Kidney glomerular epithelial cell (primary cell): ENCODE measurements around the gene CDH26.

ENCODE experiments used
- DNase-seq: peaks from one replicate; lab custom pipeline; 2025; lab: John Stamatoyannopoulos, UW

CDH26 gene

DNA sequence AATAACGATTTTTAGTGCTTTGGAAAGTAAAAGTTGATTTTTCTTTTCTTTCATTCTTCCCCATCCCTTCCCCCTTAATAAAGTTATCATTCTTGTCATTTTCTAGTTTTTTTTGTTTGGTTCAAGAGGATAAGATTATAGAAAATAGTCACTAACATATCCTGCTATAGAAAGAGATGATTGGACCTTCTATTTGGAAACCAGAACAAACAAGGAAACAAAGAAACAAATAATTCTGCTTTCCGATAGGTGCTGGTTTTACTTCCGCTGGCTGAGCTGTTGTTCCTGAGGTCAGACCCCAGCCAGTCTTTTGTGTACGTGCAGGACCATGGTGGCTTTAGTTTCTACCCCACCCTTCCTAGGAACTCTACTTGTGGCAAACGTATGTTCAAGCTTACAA lies at the start of gene CDH26:
TSS of gene CDH26 (plus strand) at position 301 of the 400 bp plus-strand sequence. CDS start 304 bp downstream, outside the sequence.
- DNase-seq: no peak

DNA sequence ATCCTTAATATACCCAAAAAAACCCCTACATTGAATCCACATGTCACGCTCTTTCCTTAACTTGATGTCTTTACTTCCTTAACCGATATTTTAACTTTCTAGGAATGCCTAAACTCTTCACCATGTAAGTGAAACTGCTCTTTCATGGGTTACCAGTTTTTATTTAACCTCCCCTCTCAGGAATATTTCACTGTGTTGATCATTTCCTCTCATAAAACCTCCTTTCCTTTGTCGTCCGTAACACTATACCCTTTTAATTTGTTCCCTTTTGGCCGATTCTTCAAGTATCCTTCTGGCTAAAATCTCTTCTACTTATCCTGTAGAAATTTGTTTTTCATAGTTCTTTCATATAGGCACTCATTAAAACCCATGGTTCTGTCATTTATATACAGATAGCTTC lies 49.4 kb upstream of the CDH26 start:
- DNase-seq: no peak

DNA sequence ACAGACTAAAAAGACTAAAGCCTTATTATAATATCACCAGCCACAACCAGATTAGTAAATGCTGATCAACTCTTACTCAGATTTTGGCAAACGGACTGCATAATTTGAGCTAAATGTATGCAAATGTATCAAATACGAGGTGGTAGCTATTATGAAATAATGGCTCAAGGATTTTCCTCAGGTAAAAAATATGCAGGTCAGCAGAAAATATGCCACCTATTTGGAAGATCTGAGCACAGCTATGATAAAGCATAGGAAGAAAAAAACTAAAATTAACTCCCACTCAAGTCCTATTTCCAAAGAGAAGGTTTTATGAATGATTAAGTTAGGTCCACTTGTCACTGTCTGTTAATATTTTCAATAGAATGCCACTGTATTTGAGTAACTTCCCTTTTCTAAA lies 47.2 kb upstream of the CDH26 start:
- no peak for DNase-seq

DNA sequence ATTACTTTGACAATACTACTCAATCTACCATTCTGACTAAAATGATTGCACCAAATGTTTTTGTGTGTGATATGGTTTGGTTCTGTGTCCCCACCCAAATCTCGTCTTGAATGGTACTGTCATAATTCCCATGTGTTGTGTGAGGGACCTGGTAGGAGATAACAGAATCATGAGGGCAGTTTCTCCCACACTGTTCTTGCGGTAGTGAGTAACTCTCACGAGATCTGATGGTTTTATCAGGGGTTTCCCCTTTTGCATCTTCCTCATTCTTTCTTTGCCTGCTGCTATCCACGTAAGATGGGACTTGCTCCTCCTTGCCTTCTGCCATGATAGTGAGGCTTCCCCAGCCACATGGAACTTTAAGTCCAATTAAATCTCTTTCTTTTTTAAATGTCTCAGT lies 45.6 kb upstream of the CDH26 start:
- DNase-seq: no peak

DNA sequence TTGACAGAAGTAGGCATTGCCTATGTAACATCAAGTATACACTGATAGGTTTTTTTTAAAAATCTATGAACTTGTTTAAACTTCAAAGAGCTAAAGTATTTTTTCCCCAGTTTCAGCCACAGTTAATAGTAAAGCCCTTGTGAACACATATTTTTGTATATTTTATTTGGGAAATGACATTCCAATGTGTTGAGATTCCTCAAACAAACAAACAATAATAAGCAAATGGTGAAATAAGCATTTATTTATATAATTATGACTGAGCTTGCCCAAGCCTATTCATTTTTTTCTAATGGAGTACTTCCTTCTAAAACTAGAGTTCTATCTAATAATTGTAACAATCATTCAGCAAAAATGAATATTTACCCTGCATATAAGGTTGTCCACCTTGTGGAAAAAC lies 37.3 kb upstream of the CDH26 start:
- DNase-seq: no peak

DNA sequence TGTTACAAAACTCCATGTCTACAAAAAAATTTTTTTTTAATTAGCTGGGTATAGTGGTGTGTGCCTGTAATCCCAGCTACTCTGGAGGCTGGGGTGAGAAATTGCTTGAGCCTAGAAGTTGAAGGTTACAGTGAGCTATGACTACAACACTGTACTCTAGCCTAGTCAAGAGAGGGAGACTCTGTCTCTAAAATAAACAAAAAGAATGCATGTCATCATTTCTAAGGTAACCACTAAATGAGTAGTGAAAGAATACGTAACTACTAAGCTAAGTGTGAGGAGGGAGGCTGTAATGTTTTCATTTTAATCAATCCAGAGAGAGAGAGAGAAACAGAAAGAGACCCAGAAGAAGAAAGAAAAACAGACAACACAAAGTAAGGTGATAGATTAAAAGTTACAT lies 34.7 kb upstream of the CDH26 start:
- no peak for DNase-seq

DNA sequence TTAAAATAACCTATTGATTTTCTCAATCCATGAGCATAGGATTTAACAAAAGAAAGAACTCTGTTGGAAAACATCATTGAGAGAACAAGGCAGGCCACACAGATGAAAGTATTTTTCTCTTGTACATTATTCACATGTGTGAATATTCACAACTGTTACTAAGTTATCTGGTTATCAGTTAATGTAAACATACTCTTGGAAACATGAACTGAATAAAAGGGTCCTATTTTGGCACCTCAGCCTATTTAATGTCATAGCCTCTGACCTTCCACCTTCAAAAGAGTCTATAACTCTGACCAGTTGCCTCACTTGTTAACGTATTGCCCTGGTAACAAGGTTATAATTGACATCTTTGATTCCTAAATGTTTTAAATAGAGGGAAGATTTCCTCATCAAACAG lies 32.9 kb upstream of the CDH26 start:
- no peak for DNase-seq

DNA sequence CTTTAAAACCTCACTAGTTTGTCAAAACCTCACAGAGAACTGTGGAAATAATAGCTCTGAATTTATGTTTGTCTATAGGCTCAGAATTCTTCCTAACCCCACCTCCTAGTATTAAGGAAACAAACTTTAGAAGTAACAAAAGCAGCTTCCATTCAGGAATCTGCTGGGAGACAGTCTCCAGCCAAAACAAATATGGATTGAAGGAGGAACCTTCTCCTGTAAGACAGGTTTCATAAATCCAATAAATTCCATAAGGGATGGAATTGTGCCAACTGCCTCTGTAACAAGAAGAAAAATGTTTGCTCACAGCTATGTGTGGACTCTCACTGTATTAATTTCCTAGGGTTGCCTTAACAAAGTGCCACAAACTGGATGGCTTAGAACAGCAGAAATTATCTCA lies 32.3 kb upstream of the CDH26 start:
- no peak for DNase-seq

DNA sequence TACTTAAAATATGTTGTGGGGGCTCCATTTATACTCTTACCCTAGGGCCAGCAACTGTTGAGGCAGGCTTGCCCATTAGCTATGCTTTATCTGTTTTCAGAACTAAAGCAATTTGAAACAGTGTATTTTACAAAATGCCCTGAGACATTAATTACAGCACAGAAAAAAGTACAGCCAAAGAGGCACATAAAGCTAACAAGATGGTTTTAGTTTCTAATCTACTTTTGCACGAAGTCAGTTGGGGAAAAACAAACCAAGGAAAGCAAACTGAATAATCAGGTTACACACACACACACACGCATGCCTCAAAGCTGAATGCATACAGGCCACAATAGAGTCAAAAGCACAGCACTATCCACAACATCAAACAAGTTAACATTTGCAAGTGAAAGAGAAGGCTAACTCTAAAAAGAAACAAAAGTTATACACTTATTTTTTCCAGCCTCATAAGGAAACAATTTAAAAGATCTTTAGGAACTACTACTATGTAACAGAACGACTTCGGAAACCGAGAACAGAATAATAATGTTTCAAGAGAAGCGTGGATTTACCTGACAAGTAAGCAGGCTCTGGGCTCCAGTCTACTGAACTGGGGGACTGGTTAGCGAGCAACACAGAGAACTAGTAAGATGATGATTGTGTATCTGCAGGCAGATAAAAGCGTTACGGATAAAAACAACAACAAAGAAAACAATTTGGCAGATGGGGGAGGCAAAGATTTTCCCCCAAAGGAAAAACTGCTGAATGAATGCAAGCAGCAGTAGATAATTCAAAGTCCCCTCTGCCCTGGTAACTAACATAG lies 26.5 kb upstream of the CDH26 start:
- DNase-seq: no peak

DNA sequence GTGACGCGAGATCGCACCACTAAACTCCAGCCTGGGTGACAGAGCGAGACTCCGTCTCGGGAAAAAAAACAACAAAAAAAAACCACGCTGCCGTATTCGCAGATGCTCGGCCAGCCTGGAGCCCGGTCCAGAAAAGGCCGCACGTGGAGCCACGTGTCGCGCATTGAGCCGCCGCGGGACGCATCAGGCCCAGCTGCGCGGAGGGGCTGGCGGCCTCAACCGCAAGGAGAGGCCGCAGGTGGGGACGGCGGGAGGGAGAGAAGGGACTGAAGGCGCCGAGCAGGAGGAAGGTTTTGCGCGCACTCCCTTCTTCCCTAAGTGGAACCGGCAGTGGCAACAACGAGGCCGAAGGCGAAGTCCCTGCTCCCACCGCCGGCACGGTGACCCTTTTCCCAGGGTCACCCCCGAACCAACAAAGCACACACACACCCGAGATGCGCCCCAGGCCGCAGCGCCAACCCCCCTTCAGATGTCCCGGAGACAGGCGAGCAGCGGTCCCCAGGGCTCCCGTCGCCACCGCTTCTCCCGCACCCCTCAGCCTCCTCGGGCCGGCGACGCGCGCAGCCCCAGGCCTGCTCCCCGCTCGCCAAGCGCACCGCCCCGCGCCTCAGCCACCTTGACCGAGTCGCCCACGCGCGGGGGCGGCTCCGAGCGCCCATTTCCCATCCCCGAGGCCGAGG lies 25.5 kb upstream of the CDH26 start:
- no peak for DNase-seq

DNA sequence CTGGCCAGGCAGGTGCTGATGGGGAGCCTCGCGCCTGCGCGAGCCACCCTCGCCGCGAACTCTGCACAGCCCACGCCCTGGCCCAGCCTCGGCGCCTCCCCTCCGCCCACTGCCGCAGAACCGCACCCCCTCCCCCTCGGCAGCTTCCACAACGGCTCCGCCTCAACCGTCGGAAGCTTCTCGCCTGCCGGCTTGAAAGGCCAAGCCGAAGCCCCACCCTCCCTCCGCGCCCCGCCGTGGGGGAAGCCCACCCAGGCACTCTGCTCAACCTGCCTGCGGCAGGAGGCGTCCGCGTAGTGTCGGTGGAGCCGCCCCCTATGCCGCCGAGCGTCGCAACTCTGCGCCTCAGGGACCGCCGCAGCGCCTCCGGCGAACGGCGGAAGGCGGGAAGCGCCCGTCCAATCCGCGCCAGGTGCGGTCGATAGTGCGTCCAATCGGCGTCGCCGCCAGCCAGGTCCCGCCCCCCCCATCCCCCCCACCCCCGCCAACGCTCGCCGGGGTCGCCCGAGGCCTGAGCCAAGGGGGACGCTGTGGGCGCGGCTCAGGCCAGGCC lies 24.9 kb upstream of the CDH26 start, which contains the start of gene SYCP2:
TSS of gene SYCP2 (minus strand) at position 342 of the 553 bp plus-strand sequence. CDS start 11,224 bp downstream, outside the sequence.
- no peak for DNase-seq

DNA sequence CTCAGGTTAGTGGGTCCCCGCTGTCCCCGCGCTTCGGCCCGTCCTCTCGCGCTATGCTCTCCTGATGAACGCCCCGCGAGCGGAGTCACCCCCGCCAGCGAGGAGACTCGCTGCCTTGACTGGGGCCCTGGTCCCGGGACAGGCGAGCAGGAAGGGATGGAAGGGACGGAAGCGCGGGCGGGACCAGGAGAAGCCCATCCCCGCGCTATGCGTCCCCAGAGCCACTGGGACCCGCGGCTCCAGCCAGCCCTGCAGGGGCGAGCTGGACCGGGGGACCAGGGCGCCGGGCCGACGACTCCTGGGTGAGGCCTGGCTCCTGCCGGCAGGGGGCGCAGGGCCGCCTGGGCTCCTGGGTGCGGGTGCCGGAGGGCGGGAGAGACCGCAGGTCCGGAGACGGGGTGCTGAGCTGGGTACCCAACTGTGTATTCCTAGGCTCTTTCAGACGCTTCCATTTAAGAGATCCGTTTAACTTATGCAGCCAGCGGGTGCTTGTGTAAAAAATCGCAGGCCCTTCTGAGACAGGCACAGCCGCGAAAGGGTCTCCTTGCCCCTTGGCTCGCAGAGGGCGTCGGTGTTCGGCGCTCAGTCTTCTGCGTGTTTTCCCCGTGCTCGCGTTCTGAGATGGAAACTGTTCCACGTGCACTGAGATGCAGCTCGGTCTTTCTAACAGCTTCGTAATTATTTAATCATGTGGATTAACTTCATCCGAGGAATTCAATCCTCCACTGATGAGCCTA lies 24.2 kb upstream of the CDH26 start:
- DNase-seq: peak; percentile 76

DNA sequence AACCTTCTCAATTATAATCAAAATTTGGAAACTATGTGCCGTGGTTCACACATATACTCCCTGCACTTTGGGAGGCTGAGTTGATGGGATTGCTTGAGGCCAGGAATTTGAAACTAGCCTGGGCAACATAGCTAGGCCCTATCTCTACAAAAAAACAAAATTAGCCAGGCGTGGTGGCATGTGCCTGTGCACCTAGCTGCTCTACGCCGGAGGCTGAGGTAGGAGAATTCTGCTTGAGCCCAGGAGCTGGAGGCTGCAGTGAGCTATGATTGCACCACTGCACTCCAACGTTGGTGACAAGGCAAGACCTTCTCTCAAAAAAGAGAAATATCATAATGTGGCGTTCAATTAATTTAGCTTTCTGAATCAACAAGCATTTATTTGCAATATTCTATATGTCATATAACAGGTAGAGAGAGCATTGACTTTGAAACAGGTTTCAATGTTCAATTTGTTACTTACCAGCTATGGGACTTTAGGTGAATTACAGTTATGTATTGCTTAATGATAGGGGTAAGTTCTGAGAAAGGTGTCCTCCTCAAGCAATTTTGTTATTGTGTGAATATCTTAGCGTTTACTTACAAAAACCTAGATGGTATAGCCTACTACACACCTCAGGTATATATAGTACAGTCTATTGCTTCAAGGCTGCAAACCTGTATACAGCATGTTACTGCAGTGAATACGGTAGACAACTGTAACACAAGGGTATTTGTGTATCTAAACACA lies 22.6 kb upstream of the CDH26 start:
- no peak for DNase-seq

DNA sequence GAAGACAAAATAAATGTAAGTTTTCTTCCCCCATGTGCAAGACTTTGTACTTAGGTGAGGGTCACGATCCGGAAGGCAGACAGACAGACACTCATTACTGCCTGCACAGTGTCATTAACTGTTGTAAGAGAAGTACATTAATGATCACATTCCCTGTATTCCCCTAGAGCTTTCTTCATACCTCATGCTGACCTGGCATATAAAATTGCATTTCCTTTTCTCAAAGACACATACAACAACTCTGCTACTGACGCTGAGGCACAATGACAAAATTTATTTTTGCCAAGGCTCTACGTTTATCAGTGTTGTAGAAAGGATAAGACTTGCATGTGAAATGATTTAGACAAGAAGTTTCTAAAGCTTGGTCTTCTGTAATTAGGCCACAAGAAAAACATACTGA lies 21.8 kb upstream of the CDH26 start:
- no peak for DNase-seq

DNA sequence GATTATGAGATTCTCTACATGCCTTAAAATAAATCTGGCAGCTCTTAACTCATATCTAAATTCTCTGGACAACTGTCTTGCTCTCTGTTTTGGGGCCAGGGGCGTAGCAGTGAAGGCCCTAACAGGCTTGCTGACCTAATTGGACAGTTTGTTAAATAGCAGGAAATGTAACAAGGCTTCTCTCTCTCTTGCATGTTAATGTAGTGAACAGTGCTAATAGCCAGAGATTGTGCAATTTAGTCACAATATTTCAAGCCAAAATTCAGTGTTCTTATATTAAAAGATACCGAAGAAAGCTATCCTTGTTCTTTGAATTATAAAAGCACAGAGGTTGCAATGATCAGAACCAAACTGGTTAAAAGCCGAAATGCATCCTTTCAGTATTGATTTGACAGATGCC lies 21.1 kb upstream of the CDH26 start:
- no peak for DNase-seq

DNA sequence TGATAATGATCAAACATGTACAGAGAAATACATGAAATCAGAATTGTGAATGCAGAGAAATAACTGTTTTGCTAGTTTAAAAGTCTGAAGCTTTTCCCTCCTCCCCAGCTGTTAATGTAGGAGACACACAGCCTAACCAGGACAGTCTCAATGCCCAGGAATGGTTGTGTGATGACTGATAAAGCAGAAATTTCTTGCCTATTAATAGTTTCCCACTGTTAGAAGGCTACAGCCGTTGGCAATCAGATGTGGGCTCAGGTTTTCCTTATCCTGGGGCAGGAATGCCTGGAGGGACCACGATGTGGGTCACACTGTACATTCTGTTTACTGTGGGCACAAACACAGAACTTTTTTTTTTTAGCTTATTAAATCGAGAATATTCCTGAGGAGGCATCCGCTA lies 20.0 kb upstream of the CDH26 start:
- DNase-seq: peak; percentile 31

DNA sequence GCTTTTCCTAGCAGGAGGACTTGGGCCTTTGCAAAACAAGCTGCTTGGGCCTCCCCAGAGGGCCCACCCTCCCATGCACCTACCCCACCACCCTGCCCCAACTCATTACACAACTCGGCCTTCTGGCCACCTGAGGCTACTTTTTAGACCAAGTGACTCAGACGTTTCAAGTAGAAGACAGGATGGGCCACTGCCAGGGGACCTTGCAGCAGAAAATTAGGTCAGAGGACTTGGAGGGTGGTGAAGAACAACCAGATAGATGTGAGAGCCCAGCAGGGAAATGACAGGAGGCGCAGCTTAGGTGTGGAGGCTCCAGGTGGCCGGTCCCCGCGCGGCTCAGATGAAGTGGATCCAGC lies 19.5 kb upstream of the CDH26 start:
- no peak for DNase-seq

DNA sequence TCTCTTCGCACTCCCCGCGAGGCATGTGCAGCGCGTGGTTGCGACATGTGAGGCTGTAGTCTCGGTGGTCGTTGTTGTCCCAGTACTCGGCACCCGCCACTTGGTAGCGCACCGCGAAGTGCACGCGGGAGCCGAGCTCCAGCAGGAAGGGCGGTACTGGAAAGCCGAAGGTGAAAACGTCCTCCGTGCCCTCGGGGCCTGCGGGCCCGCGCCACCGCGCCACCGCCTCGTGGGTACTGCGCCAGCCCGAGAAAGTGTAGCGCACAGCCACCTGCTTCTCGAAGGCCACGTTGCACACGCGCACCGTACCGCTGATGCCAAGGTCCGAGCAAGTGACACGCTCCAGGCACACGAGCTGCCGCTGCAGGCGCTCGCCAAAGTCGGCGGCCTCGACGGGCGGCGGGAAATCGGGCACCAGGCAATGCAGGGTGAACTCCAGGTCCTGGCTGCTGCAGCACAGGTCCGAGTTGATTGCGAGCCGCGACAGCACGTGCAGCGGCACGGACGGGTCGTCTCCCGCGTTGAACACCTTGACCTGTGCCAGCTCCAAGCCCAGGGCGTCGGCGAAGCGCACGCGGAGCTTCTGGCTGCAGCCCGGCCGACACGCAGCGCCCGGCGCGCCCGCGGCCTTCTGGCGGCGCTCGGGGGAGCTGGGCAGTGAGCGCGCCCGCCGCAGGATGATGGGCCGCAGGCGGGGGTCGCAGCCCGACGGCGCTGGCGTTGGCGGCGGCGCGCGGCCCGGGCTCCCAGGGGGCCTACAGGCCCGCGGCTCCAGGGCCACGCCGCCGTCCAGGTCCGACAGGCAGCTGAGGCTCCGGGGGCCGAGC lies 19.0 kb upstream of the CDH26 start:
- DNase-seq: no peak

DNA sequence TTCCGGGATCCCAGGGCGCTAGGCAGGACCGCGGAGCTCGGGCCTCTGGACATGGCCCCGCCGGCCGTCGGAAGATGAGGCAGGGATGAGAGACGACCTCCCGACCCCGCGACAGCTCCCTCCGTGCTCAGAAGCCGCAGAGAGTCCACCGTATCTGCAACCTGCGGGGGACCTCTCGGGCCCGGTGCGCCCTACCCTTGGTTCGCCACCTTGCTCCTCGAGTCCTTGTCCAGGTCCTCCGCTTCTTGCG lies 18.4 kb upstream of the CDH26 start:
- no peak for DNase-seq

DNA sequence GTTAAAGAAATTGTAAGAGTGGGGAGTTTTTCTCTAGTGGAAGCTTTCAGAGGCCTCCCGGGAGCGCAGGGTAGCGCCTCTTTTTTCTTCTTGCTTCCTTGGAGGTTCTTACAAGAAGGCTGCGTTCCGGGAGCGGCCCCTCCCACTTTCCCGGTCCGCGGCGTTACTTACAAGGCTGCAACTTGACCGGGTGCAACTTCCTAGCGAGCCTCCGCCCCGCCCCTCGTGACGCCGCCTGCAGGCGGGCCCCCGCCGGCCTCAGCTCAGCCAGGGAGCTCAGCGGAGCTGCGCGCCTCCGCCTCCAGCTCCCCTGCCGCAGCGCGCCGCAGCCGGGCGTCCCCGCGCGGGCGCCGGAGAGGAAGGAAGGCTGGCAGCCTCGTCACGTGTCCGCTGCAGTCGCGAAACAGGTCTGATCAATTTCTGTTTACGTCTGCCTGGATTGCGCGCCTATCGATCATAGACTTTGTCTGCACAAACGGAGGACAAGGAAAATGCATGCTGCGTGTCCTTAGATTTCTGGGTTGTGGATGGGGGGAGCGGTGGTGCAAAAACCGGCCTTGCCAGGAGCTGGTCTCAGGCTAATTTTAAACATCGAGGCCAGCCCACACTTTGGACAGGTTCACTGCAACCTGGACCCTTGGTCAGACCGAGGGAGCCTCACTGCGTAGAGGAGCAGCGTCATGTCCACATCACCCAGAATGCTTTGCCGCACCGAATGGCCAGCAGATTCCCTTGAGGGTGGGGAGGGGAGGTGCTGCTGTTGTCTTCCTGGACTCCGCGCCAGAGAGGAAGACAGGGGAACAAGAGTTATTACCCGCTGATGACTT lies 17.9 kb upstream of the CDH26 start, which contains the start of the genes FAM217B and PPP1R3D:
TSS of gene FAM217B (plus strand) at position 261 of the 827 bp plus-strand sequence. CDS start 3,555 bp downstream, outside the sequence.
TSS of gene PPP1R3D (minus strand) at position 177 of the 827 bp plus-strand sequence. CDS start 374 bp downstream, outside the sequence.
- peak; percentile 92 for DNase-seq
